Gastroesophageal sphincter (tissue), 3 donors: ENCODE data around the gene IQSEC1.

Experiments
- POLR2A ChIP-seq, 2 donors: fragments of 450-650 bp; IDR thresholded peaks; one replicate each; pipeline ENCODE4 v1.6.1; 2017; ENCODE audit warnings: antibody characterized with exemption in 2 of 2, mild to moderate bottlenecking in 2 of 2, moderate library complexity in 1 of 2
- POLR2AphosphoS5 ChIP-seq: sonication (generic); formaldehyde crosslinking; IDR thresholded peaks from one replicate; pipeline ENCODE4 v1.6.1; 2017; ENCODE audit warnings: antibody characterized with exemption
- TF ChIP-seq, protein P1 (sequence below), 4 experiments: fragments of 200-600 bp in 2 of 4; fragments of 450-650 bp in 2 of 4; sonication (generic) in 1 of 4; IDR thresholded peaks; one replicate each; pipeline ENCODE4 v1.5.1; 2017 to 2019; ENCODE audit warnings: antibody characterized with exemption in 4 of 4, mild to moderate bottlenecking in 2 of 4, moderate library complexity in 2 of 4

DNA sequence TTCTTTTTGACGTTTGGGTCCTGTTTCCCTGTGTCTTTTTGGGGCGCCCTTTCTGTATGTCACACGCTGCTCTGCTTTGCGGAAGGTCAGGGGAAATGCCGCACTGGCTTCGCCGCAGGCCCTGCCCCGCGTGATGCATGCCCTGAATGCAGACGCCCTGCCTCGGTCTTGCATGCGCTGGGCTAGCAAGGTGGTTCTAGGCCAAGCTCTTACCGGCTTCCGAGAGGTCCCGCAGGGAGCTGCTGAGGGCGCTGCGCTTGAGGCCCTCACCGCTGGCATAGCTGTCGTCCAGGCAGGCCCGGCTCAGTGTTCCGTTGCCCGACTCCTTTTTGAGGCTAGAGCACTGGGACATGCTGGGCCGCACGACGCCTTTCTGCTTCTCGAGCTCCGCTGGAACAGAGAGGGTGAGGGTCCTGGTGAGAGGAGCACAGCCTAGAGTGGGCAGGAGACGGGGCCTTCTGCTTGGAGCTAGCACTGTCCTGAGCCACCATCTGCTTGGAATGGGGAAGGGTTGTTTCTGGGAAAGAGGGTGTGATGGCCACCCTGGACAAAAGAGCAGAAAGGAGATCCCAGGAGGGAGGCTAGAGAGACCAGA is 165.0 kb downstream of the IQSEC1 start:
- TF ChIP-seq, protein P1, sequence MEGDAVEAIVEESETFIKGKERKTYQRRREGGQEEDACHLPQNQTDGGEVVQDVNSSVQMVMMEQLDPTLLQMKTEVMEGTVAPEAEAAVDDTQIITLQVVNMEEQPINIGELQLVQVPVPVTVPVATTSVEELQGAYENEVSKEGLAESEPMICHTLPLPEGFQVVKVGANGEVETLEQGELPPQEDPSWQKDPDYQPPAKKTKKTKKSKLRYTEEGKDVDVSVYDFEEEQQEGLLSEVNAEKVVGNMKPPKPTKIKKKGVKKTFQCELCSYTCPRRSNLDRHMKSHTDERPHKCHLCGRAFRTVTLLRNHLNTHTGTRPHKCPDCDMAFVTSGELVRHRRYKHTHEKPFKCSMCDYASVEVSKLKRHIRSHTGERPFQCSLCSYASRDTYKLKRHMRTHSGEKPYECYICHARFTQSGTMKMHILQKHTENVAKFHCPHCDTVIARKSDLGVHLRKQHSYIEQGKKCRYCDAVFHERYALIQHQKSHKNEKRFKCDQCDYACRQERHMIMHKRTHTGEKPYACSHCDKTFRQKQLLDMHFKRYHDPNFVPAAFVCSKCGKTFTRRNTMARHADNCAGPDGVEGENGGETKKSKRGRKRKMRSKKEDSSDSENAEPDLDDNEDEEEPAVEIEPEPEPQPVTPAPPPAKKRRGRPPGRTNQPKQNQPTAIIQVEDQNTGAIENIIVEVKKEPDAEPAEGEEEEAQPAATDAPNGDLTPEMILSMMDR (IDR thresholded peaks at IDR 0.05) = no peak
- TF ChIP-seq POLR2A (IDR thresholded peaks at IDR 0.05) = no peak
- TF ChIP-seq POLR2AphosphoS5 = no peak
